ENCODE data around the gene NR2E3. TPM values are rescaled to one million over a fixed set of nuclear protein-coding genes. Genes with fewer than 3 reads are reported as not detected.

The NR2E3 gene
- polyA plus RNA-seq, 3 donors: not detected

- Histone ChIP-seq H2AFZ (ENCODE audit: insufficient read depth, low read depth, low read length, poor library complexity, severe bottlenecking) (no peak overlapping the region), H3K4me1 (ENCODE audit: control insufficient read depth in 1 of 2, insufficient read depth in 2 of 2, low read length in 2 of 2) (no peaks in the 10 kb centered on the region), H3K36me3 (replicated peaks in 1 of 2; ENCODE audit: control insufficient read depth in 1 of 2, insufficient read depth in 2 of 2, low read length in 2 of 2) (peaks cover 5 to 67% of the 10 kb centered on the region in 2 donors), H3K4me2 (replicated peaks; ENCODE audit: extremely low read depth, low read length, poor library complexity, severe bottlenecking) (no peak overlapping the region), H3K27me3 (ENCODE audit: control insufficient read depth in 2 of 2, insufficient read depth in 2 of 2, low read length in 2 of 2) (no peaks in the 10 kb centered on the region), H4K20me1 (ENCODE audit: insufficient read depth, low read length) (no peaks in the 10 kb centered on the region), H3K27ac (ENCODE audit: low read depth in 1 of 2, low read length in 2 of 2) (no peak overlapping the region), H3K79me2 (ENCODE audit: insufficient read depth, low read length) (no peaks in the 10 kb centered on the region), H3K4me3 (replicated peaks in 1 of 3; ENCODE audit: low read depth in 2 of 3, low read length in 3 of 3) (no peak overlapping the region), H3K9me3 (replicated peaks in 1 of 2; ENCODE audit: control insufficient read depth in 1 of 2, insufficient read depth in 1 of 2, low read length in 2 of 2) (peaks cover 19 to 42% of the 10 kb centered on the region in 2 donors), H3K9ac (ENCODE audit: insufficient read depth, low read length, poor library complexity, severe bottlenecking) (no peak overlapping the region)
- WGBS (ENCODE audit: insufficient coverage): 63% methylated on average over 1 of the region's 3 CpGs
- peaks cover 21 to 54% (median 33%) of the 10 kb centered on the region in 7 donors for H3K9me3 Mint-ChIP-seq
- no peak for DNase-seq
- TF ChIP-seq CTCF (IDR thresholded peaks at IDR 0.05): no peak
- no peak overlapping the region for H3K4me3 Mint-ChIP-seq
- intact Hi-C loops (cut with micrococcal nuclease): no loop called here
- H3K27me3 Mint-ChIP-seq (ENCODE audit: low read depth in 3 of 3): no peaks in the 10 kb centered on the region
- no peak overlapping the region for H3K27ac Mint-ChIP-seq
- H3K4me1 Mint-ChIP-seq: no peaks in the 10 kb centered on the region
- peaks cover 45 to 53% of the 10 kb centered on the region in 2 donors for H3K36me3 Mint-ChIP-seq
Measured at GRCh38 chr15:71823801-71824200, 13.4 kb downstream of the NR2E3 start.

- Mint-ChIP-seq H3K4me3 (no peak overlapping the region), H3K27me3 (ENCODE audit: low read depth in 3 of 3) (peaks cover 0 to 2% (median 0%) of the 10 kb centered on the region in 3 donors), H3K27ac (no peak overlapping the region), H3K9me3 (peaks cover 17 to 46% (median 28%) of the 10 kb centered on the region in 7 donors), H3K36me3 (peaks cover 56 to 63% of the 10 kb centered on the region in 2 donors), H3K4me1 (peaks cover 2% of the 10 kb centered on the region)
- no peaks in the 10 kb centered on the region for H4K20me1 ChIP-seq (ENCODE audit: insufficient read depth, low read length)
- intact Hi-C loops (cut with micrococcal nuclease): no loop called here
- H3K79me2 ChIP-seq (ENCODE audit: insufficient read depth, low read length): no peaks in the 10 kb centered on the region
- 100% methylated on average over 2 of the region's 4 CpGs for WGBS (ENCODE audit: insufficient coverage)
- no peak for TF ChIP-seq CTCF (IDR thresholded peaks at IDR 0.05)
- no peak overlapping the region for H3K4me3 ChIP-seq (replicated peaks in 1 of 3; ENCODE audit: low read depth in 2 of 3, low read length in 3 of 3)
- H3K9me3 ChIP-seq (replicated peaks in 1 of 2; ENCODE audit: control insufficient read depth in 1 of 2, insufficient read depth in 1 of 2, low read length in 2 of 2): peaks cover 14 to 30% of the 10 kb centered on the region in 2 donors
- H3K9ac ChIP-seq (ENCODE audit: insufficient read depth, low read length, poor library complexity, severe bottlenecking): no peak overlapping the region
- H3K4me2 ChIP-seq (replicated peaks; ENCODE audit: extremely low read depth, low read length, poor library complexity, severe bottlenecking): no peak overlapping the region
- peaks cover 5 to 81% of the 10 kb centered on the region in 2 donors for H3K36me3 ChIP-seq (replicated peaks in 1 of 2; ENCODE audit: control insufficient read depth in 1 of 2, insufficient read depth in 2 of 2, low read length in 2 of 2)
- H2AFZ ChIP-seq (ENCODE audit: insufficient read depth, low read depth, low read length, poor library complexity, severe bottlenecking): no peak overlapping the region
- no peak overlapping the region for H3K27ac ChIP-seq (ENCODE audit: low read depth in 1 of 2, low read length in 2 of 2)
- no peaks in the 10 kb centered on the region for H3K4me1 ChIP-seq (ENCODE audit: control insufficient read depth in 1 of 2, insufficient read depth in 2 of 2, low read length in 2 of 2)
- no peak for DNase-seq
- H3K27me3 ChIP-seq (ENCODE audit: control insufficient read depth in 2 of 2, insufficient read depth in 2 of 2, low read length in 2 of 2): no peaks in the 10 kb centered on the region
Measured at GRCh38 chr15:71825021-71825730, 14.8 kb downstream of the NR2E3 start.

All from CD14-positive monocyte (primary cell).